DMS79 (cell line): ENCODE data around the gene TAF11L11.
"Not testable (repeated sequence)": the region's sequence is repeated elsewhere in the genome, so short reads cannot be mapped to it uniquely, and the experiment has no call there.

ENCODE experiments used
- DNase-seq: peaks from one replicate; lab custom pipeline; 2025; lab: John Stamatoyannopoulos, UW

TAF11L11 gene

DNA sequence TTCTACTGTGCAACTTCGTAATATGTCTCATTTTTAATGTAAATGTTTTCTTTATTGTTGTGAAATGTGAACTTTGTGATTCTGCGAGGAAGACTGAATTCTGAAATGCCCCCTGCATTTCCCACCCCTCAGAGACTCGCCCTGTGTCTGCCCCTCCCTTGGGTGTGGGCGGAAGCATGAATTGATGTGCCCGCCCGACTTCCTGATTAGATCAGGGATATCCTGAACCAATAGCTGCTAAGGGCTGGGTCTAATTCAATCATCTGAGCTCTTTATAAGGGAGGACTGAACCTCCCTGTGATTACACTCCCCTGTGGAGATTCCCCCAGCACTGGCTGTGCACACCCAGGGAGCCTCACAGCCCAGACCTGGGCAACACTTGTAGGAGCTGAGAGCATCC is at the start of gene TAF11L11:
Gene TAF11L11 (plus strand): TSS at position 304 of the 400 bp plus-strand sequence.
- DNase-seq: not testable (repeated sequence)

DNA sequence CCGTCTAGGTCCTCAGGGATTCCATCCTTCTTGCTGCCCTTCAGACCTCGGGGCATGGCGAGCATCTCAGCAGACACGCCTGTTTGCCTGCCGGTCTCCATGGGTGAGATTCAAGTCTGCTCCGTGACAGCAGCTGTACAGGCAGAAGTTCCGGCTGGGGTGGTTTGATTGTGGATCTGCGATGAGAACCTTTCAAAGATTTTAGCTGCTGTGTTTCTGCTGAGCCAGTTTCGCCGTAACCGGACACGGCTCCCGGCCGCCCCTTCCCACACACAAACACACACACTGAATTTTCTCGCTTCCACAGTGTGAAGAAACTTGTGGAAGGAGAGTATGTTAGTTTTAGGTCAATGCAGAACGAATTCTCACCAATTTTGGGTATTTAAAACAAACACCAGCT is 18.3 kb upstream of the TAF11L11 start, which contains the start of gene TAF11L7:
Gene TAF11L7 (minus strand): TSS at position 101 of the 400 bp plus-strand sequence.
- DNase-seq: not testable (repeated sequence)

DNA sequence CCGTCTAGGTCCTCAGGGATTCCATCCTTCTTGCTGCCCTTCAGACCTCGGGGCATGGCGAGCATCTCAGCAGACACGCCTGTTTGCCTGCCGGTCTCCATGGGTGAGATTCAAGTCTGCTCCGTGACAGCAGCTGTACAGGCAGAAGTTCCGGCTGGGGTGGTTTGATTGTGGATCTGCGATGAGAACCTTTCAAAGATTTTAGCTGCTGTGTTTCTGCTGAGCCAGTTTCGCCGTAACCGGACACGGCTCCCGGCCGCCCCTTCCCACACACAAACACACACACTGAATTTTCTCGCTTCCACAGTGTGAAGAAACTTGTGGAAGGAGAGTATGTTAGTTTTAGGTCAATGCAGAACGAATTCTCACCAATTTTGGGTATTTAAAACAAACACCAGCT is 13.1 kb upstream of the TAF11L11 start, which contains the start of gene TAF11L8:
Gene TAF11L8 (minus strand): TSS at position 101 of the 400 bp plus-strand sequence.
- DNase-seq: not testable (repeated sequence)

GRCh38 chr5:17594255-17594654 is 9.7 kb upstream of the TAF11L11 start, which contains the start of gene TAF11L9:
TAF11L9 (minus strand) TSS chr5:17594394.
- DNase-seq: not testable (repeated sequence)

DNA sequence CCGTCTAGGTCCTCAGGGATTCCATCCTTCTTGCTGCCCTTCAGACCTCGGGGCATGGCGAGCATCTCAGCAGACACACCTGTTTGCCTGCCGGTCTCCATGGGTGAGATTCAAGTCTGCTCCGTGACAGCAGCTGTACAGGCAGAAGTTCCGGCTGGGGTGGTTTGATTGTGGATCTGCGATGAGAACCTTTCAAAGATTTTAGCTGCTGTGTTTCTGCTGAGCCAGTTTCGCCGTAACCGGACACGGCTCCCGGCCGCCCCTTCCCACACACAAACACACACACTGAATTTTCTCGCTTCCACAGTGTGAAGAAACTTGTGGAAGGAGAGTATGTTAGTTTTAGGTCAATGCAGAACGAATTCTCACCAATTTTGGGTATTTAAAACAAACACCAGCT is 6.3 kb upstream of the TAF11L11 start, which contains the start of gene TAF11L10:
Gene TAF11L10 (minus strand): TSS at position 101 of the 400 bp plus-strand sequence.
- DNase-seq: not testable (repeated sequence)

GRCh38 chr5:17604951-17605350 is 968 bp downstream of the TAF11L11 start:
- DNase-seq: no peak

DNA sequence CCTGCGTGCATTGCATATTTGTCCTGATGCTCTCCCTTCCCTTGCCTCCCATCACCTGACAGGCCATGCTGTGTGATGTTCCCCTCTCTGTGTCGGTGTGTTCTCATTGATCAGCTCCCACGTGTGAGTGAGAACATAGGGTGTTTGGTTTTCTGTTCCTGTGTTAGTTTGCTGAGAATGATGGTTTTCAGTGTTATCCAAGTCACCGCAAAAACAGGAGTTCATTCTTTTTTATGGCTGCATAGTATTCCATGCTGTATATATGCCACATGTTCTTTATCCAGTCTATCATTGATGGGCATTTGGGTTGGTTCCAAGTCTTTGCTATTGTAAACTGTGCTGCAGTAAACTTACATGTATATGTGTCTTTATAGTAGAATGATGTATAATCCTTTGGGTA is 3.5 kb downstream of the TAF11L11 start:
- DNase-seq: not testable (repeated sequence)

DNA sequence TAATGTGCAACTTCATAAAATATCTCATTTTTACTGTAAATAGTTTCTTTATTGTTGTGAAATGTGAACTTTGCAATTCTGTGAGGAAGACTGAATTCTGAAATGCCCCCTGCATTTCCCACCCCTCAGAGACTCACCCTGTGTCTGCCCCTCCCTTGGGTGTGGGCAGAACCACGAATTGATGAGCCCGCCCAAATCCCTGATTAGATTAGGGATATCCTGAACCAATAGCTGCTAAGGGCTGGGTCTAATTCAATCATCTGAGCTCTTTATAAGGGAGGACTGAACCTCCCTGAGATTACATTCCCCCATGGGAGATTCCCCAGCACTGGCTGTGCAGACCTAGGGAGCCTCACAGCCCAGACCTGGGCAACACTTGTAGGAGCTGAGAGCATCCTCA is 6.1 kb downstream of the TAF11L11 start, which contains the start of gene TAF11L12:
Gene TAF11L12 (plus strand): TSS at position 301 of the 400 bp plus-strand sequence.
- not testable (repeated sequence) for DNase-seq

- no peak for DNase-seq
Observed at GRCh38 chr5:17614872-17615605, 11.1 kb downstream of the TAF11L11 start.

DNA sequence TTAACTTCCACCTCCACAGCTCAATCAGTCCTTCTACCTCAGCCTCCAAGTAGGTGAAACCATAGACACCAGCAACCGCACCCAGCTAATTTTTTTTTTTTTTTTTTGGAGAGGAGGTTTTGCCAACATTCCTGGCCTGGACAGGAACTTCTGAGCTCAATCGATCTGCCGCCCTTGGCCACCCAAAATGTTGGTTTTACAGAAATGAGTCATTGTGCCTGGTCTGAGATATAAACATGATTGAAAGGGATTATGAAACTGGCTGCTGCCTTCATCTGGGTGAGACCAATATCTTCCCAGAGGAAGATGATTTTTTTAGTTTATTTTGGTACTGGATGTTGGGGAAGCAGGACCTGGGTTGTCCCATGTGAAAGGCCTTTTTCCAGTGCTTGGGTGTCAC is 15.4 kb downstream of the TAF11L11 start:
- no peak for DNase-seq

DNA sequence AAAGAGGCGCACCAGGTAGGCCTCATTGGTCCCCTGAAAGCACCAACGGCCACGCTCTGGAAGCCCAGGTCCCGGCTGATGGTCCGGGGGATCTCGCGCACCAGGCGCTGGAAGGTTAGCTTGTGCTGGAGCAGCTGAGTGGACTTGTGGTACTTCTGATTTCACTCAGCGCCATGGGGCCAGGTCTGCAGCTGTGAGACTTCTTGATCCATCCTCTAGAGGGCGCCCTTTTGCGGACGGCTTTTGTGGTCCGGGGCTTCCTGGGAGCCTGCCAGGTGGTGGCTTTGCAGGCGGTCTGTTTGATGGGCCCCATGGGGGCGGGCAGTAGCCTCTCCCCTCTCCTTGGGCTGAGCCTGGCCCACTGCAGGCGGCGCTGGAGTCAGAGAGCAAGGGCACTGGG is 16.6 kb downstream of the TAF11L11 start:
- DNase-seq: no peak

- DNase-seq: no peak
Observed at GRCh38 chr5:17625686-17626085, 21.7 kb downstream of the TAF11L11 start.

GRCh38 chr5:17631788-17632187 is 27.8 kb downstream of the TAF11L11 start, which contains the start of gene TAF11L13:
TAF11L13 (plus strand) TSS chr5:17632088.
- DNase-seq: not testable (repeated sequence)

GRCh38 chr5:17634160-17634559 is 30.2 kb downstream of the TAF11L11 start, which contains the start of gene TAF11L14:
TAF11L14 (plus strand) TSS chr5:17634460.
- no peak for DNase-seq

DNA sequence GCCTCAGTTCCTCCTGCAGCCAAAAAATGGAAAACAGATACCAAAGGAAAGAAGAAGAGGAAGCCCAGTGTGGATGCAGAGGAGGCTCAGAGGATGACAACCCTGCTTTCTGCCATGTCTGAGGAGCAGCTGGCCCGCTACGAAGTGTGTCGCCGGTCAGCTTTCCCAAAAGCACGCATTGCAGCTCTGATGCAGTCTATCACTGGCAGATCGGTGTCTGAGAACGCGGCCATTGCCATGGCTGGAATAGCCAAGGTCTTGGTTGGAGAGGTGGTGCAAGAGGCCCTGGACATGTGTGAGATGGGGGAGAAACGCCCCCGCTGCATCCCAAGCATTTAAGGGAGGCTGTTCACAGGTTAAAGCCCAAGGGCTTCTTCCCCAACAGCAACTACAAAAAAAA is 45.2 kb downstream of the TAF11L11 start:
- DNase-seq: not testable (repeated sequence)

DNA sequence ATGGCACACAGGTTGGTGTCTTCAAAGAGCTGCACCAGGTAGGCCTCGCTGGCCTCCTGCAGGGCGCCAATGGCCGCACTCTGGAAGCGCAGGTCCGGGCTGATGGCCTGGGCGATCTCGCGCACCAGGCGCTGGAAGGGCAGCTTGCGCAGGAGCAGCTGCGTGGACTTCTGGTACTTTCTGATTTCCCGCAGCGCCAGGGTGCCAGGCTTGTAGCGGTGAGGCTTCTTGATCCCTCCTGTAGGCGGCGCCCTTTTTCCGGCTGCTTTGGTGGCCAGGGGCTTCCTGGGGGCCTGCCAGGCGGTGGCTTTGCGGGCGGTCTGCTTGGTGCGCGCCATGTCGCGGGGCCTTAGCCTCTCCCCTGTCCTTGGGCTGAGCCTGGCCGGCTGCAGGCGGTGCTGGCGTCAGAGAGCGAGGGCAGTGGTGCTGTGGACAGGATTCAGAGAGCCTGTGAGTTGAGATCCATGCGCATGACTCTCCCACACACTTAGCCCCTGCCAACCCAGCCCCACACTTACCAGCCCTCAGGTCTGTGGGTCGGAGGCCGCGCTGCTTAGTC is 51.3 kb downstream of the TAF11L11 start:
- not testable (repeated sequence) for DNase-seq
